Measurements from ENCODE around the gene KIF17. TPM values are rescaled to one million over a fixed set of nuclear protein-coding genes. Genes with fewer than 3 reads are reported as not detected.

Gene KIF17
- total RNA-seq = not detected

GRCh38 chr1:20717452-20718342, at the start of gene KIF17:
Gene KIF17, minus strand, starts transcription at chr1:20718007. Its CDS starts 301 bp downstream, at chr1:20717706.
- peak within 1 kb of the TSS; percentile 58 for H3K4me3 Mint-ChIP-seq
- no peak within 1 kb of the TSS for H3K27ac Mint-ChIP-seq
- DNase-seq = peak; percentile 63
- POLR2A ChIA-PET = no interaction called here
- CTCF ChIA-PET = interaction anchor here (0.6 to 3.4 kb wide), 5 partner anchors 11 to 1361 kb away, joined by 3 to 10 read pairs (median 4); no protein-coding TSS in a partner anchor
- H3K36me3 Mint-ChIP-seq (ENCODE audit: low read depth) = peaks cover 2% of the 10 kb centered on the region
- H3K4me1 Mint-ChIP-seq = peaks cover 13% of the 10 kb centered on the region
- no peaks in the 10 kb centered on the region for H3K9me3 Mint-ChIP-seq
- H3K27me3 Mint-ChIP-seq = peaks cover 35% of the 10 kb centered on the region

- H3K36me3 Mint-ChIP-seq (ENCODE audit: low read depth) = peaks cover 57% of the 10 kb centered on the region
- no peak overlapping the region for H3K27ac Mint-ChIP-seq
- DNase-seq = no peak
- no peaks in the 10 kb centered on the region for H3K27me3 Mint-ChIP-seq
- no peaks in the 10 kb centered on the region for H3K4me1 Mint-ChIP-seq
- CTCF ChIA-PET = interaction anchor here (0.6 to 1.9 kb wide), 3 partner anchors 15 to 265 kb away, joined by 3 to 7 read pairs (median 6); partner anchors contain the start of gene HP1BP3
- no peaks in the 10 kb centered on the region for H3K9me3 Mint-ChIP-seq
- H3K4me3 Mint-ChIP-seq = no peak overlapping the region
- POLR2A ChIA-PET = no interaction called here
Measured at GRCh38 chr1:20767271-20767670, 49.5 kb upstream of the KIF17 start.

- H3K9me3 Mint-ChIP-seq = no peaks in the 10 kb centered on the region
- H3K4me1 Mint-ChIP-seq = no peaks in the 10 kb centered on the region
- H3K27ac Mint-ChIP-seq = no peak overlapping the region
- CTCF ChIA-PET = no interaction called here
- DNase-seq = no peak
- H3K36me3 Mint-ChIP-seq (ENCODE audit: low read depth) = peaks cover 60% of the 10 kb centered on the region
- POLR2A ChIA-PET = no interaction called here
- no peak overlapping the region for H3K4me3 Mint-ChIP-seq
- no peaks in the 10 kb centered on the region for H3K27me3 Mint-ChIP-seq
Measured at GRCh38 chr1:20763417-20763816, 45.6 kb upstream of the KIF17 start.

GRCh38 chr1:20760322-20760721, 42.5 kb upstream of the KIF17 start:
- CTCF ChIA-PET = interaction anchor here (0.7 kb wide), 1 partner anchor 8 kb away, joined by 3 read pairs; no protein-coding TSS in a partner anchor
- peaks cover 58% of the 10 kb centered on the region for H3K36me3 Mint-ChIP-seq (ENCODE audit: low read depth)
- H3K4me1 Mint-ChIP-seq = no peaks in the 10 kb centered on the region
- no peaks in the 10 kb centered on the region for H3K27me3 Mint-ChIP-seq
- H3K4me3 Mint-ChIP-seq = no peak overlapping the region
- no peak overlapping the region for H3K27ac Mint-ChIP-seq
- POLR2A ChIA-PET = no interaction called here
- H3K9me3 Mint-ChIP-seq = no peaks in the 10 kb centered on the region
- DNase-seq = no peak

GRCh38 chr1:20753589-20753988, 35.8 kb upstream of the KIF17 start:
- Mint-ChIP-seq H3K27me3 (no peaks in the 10 kb centered on the region), H3K4me1 (no peaks in the 10 kb centered on the region), H3K4me3 (no peak overlapping the region), H3K9me3 (no peaks in the 10 kb centered on the region), H3K27ac (no peak overlapping the region), H3K36me3 (ENCODE audit: low read depth) (peaks cover 43% of the 10 kb centered on the region)
- ChIA-PET CTCF (no interaction called here), POLR2A (no interaction called here)
- no peak for DNase-seq

GRCh38 chr1:20751462-20751990, 33.7 kb upstream of the KIF17 start:
- peaks cover 54% of the 10 kb centered on the region for H3K36me3 Mint-ChIP-seq (ENCODE audit: low read depth)
- ChIA-PET POLR2A (no interaction called here), CTCF (interaction anchor here (0.6 to 0.9 kb wide), 4 partner anchors 16 to 757 kb away, joined by 3 to 6 read pairs (median 3); no protein-coding TSS in a partner anchor)
- no peak for DNase-seq
- H3K4me3 Mint-ChIP-seq = no peak overlapping the region
- no peaks in the 10 kb centered on the region for H3K9me3 Mint-ChIP-seq
- no peaks in the 10 kb centered on the region for H3K4me1 Mint-ChIP-seq
- no peak overlapping the region for H3K27ac Mint-ChIP-seq
- no peaks in the 10 kb centered on the region for H3K27me3 Mint-ChIP-seq

- no peaks in the 10 kb centered on the region for H3K9me3 Mint-ChIP-seq
- H3K36me3 Mint-ChIP-seq (ENCODE audit: low read depth) = peaks cover 49% of the 10 kb centered on the region
- no peaks in the 10 kb centered on the region for H3K27me3 Mint-ChIP-seq
- H3K4me3 Mint-ChIP-seq = no peak overlapping the region
- DNase-seq = no peak
- CTCF ChIA-PET = interaction anchor here (0.6 kb wide), 1 partner anchor 441 kb away, joined by 4 read pairs; no protein-coding TSS in a partner anchor
- no peak overlapping the region for H3K27ac Mint-ChIP-seq
- POLR2A ChIA-PET = no interaction called here
- no peaks in the 10 kb centered on the region for H3K4me1 Mint-ChIP-seq
Measured at GRCh38 chr1:20742671-20743070, 24.9 kb upstream of the KIF17 start.

- ChIA-PET POLR2A (no interaction called here), CTCF (no interaction called here)
- H3K27me3 Mint-ChIP-seq = no peaks in the 10 kb centered on the region
- H3K4me3 Mint-ChIP-seq = no peak overlapping the region
- H3K9me3 Mint-ChIP-seq = no peaks in the 10 kb centered on the region
- H3K36me3 Mint-ChIP-seq (ENCODE audit: low read depth) = peaks cover 47% of the 10 kb centered on the region
- H3K27ac Mint-ChIP-seq = no peak overlapping the region
- H3K4me1 Mint-ChIP-seq = no peaks in the 10 kb centered on the region
- DNase-seq = no peak
Measured at GRCh38 chr1:20740781-20741180, 23.0 kb upstream of the KIF17 start.

- ChIA-PET POLR2A (no interaction called here), CTCF (interaction anchor here (1.1 kb wide), 1 partner anchor 44 kb away, joined by 3 read pairs; no protein-coding TSS in a partner anchor)
- Mint-ChIP-seq H3K9me3 (no peaks in the 10 kb centered on the region), H3K27me3 (no peaks in the 10 kb centered on the region), H3K4me3 (no peak overlapping the region), H3K4me1 (no peaks in the 10 kb centered on the region), H3K27ac (no peak overlapping the region), H3K36me3 (ENCODE audit: low read depth) (peaks cover 36% of the 10 kb centered on the region)
- DNase-seq = no peak
Measured at GRCh38 chr1:20739225-20739624, 21.4 kb upstream of the KIF17 start.

GRCh38 chr1:20735581-20736111, 17.8 kb upstream of the KIF17 start:
- no peak for DNase-seq
- Mint-ChIP-seq H3K27ac (peak overlapping the region; percentile 17), H3K9me3 (no peaks in the 10 kb centered on the region), H3K4me3 (no peak overlapping the region), H3K27me3 (peaks cover 22% of the 10 kb centered on the region), H3K4me1 (peaks cover 17% of the 10 kb centered on the region), H3K36me3 (ENCODE audit: low read depth) (peaks cover 17% of the 10 kb centered on the region)
- ChIA-PET POLR2A (no interaction called here), CTCF (interaction anchor here (0.7 kb wide), 1 partner anchor 1290 kb away, joined by 3 read pairs; no protein-coding TSS in a partner anchor)

GRCh38 chr1:20733360-20733975, 15.7 kb upstream of the KIF17 start:
- Mint-ChIP-seq H3K9me3 (no peaks in the 10 kb centered on the region), H3K27ac (peak overlapping the region; percentile 36), H3K27me3 (peaks cover 41% of the 10 kb centered on the region), H3K4me1 (peaks cover 20% of the 10 kb centered on the region), H3K36me3 (ENCODE audit: low read depth) (peaks cover 15% of the 10 kb centered on the region), H3K4me3 (peak overlapping the region; percentile 76)
- ChIA-PET CTCF (no interaction called here), POLR2A (no interaction called here)
- no peak for DNase-seq

- Mint-ChIP-seq H3K9me3 (no peaks in the 10 kb centered on the region), H3K36me3 (ENCODE audit: low read depth) (peaks cover 11% of the 10 kb centered on the region), H3K4me1 (peaks cover 20% of the 10 kb centered on the region), H3K27ac (peak within 1 kb of the TSS; percentile 36), H3K27me3 (peaks cover 46% of the 10 kb centered on the region), H3K4me3 (peak within 1 kb of the TSS; percentile 76)
- peak; percentile 73 for DNase-seq
- ChIA-PET POLR2A (no interaction called here), CTCF (interaction anchor here (1.4 kb wide), 1 partner anchor 12 kb away, joined by 3 read pairs; no protein-coding TSS in a partner anchor)
Measured at GRCh38 chr1:20732588-20733359, 15.0 kb upstream of the KIF17 start, which contains the start of gene SH2D5. Gene SH2D5, minus strand, starts transcription at chr1:20732703. Its CDS starts 4,659 bp downstream, at chr1:20728044.
